CD4-positive, alpha-beta T cell treated with Interleukin-1 beta for 1 hour (primary cell): ENCODE measurements around the gene CSGALNACT2.
A peak's percentile ranks its signal among the peaks of the same experiment; 100 is the strongest.

Experiments used
- DNase-seq, 2 donors: peaks; one replicate each; pipeline ENCODE4 v3.0.0-alpha.2; 2020 to 2022

The CSGALNACT2 gene

DNA sequence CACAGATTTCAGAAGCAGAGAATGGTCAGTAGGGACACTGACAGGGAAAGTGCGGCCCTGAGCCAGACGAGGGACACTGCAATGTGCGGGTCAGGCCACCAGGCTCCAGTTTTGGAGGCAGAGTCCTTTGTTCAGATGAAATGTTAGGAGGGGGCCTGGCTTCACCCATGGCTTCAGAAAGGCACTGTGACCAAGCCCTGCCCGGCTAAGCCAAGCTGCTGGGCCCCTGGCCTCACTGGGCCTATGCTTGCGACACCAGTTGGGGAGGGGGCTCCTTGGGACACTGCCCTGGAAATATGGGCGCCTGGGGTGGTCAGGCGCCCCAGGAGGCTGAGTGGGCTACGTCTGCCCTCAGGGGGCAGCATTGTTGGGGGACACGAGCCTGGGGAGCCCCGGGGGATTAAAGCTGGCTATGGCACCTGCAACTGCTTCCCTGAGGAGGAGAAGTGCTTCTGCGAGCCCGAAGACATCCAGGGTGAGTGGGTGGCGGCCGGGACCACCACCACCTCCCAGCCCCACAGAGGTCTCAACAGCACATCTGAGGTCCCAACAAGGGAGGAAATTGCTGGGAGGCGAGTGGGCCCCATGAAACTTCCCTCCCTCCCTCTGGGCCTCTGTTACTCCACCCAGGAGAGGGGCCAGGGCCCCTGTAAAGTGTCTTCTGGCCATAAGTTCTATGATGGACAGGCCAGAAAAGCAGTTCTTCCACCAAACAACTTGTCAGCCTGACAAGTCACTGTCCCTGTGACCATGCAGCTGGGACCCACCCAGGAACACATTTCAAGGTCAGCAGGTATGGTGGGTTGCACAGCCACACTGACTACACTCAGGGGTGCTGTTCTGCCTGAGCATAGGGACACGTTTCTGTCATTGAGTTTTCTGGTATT, 24.8 kb upstream of the CSGALNACT2 start:
- DNase-seq, result no peak

- no peak for DNase-seq
Observed at GRCh38 chr10:43114088-43114742, 24.0 kb upstream of the CSGALNACT2 start.

GRCh38 chr10:43114743-43115611, 23.3 kb upstream of the CSGALNACT2 start:
- no peak for DNase-seq

- DNase-seq, result no peak
Observed at GRCh38 chr10:43115881-43116595, 22.2 kb upstream of the CSGALNACT2 start.

DNA sequence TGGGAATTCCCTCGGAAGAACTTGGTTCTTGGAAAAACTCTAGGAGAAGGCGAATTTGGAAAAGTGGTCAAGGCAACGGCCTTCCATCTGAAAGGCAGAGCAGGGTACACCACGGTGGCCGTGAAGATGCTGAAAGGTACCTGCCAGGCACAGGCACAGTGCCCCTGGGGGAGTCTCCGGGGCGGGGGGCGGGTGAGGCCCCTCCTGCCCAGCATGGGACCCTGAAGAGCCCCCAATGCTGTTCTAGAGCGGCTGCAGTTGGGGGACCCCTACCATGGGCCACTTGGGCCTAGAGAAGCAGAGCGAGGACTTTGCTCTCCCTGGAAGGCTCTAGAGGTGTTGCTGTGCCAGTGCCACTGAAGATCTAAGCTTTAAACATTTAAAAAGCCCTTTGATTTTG, 21.6 kb upstream of the CSGALNACT2 start:
- no peak for DNase-seq

DNA sequence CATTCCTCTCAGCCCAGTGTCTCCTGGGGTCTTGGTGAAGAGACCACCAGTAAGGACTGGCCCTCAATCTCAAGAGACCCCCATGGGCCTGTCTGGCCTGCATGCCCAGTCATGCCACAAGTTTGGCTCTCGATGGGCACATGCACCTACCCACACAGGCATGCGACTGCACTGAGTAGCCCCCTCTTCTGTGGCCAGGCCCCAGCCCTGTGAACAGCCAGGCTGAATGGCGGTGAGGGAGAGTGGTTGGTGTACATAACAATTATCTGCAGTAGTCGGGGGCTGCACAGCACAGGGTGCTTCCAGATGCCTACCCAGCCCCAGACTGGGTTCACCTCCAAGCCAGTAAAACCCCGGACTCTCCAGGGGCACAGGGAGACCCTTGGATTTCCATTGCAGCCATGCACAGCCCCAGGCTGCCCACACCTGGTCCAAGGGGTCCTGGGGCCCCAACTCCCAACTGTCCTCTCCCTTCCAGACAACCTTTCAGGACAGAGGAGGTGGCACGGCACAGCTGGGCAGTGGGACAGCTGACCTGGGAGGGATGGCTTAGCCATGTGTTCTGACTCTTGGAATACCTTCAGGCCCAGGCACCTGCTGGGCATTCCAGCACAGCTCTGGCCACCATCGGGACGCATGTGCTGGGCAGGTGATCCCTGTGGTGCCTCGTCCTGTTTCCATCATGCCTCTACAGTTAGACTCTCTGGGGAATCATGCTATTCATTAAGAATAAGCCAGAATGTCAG, 21.0 kb upstream of the CSGALNACT2 start:
- DNase-seq, result no peak

- DNase-seq, result no peak
Observed at GRCh38 chr10:43117777-43118583, 20.3 kb upstream of the CSGALNACT2 start.

- DNase-seq, result no peak
Observed at GRCh38 chr10:43118631-43119415, 19.4 kb upstream of the CSGALNACT2 start.

DNA sequence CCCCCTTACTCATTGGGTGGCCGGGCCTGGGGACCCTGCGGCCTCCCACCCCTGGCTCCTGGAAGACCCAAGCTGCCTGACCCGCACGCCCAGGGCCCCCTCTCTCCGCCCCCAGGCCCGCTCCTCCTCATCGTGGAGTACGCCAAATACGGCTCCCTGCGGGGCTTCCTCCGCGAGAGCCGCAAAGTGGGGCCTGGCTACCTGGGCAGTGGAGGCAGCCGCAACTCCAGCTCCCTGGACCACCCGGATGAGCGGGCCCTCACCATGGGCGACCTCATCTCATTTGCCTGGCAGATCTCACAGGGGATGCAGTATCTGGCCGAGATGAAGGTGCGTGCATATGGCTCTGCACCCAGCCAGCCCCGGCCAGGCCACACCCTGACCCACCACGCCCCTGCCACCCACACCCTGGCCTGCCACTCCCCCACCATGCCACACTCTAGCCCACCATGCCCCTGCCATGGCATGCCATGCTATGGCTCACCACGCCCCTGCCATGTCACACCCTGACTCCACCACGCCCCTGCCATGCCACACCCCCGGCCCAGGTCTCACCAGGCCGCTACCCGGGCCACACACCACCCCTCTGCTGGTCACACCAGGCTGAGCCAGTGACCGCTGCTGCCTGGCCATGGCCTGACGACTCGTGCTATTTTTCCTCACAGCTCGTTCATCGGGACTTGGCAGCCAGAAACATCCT, 18.7 kb upstream of the CSGALNACT2 start:
- no peak for DNase-seq

GRCh38 chr10:43120116-43120928, 17.9 kb upstream of the CSGALNACT2 start:
- DNase-seq, result no peak

DNA sequence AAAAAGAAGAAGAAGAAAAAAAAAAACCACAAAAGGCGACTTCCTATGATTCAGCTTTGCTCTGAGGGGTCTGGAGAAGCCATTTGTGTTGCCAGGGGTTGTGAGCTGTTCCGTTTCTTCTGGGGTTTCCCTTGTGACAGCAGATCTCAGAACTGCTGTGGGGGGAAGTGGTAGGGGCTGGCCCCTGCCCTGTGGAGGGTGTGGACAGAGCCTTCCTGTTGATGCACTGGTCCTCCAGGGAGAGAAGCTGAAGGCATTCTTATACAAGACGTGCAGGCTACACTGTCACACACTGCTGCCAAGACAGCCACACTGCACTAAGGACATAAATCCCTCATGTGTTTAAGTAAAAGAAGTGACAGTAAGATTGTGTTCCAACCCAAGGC, 17.3 kb upstream of the CSGALNACT2 start:
- peak; percentile 65 to 83 for DNase-seq

GRCh38 chr10:43121444-43121843, 16.8 kb upstream of the CSGALNACT2 start:
- peak in 1 of 2 donors; percentile 25 for DNase-seq

DNA sequence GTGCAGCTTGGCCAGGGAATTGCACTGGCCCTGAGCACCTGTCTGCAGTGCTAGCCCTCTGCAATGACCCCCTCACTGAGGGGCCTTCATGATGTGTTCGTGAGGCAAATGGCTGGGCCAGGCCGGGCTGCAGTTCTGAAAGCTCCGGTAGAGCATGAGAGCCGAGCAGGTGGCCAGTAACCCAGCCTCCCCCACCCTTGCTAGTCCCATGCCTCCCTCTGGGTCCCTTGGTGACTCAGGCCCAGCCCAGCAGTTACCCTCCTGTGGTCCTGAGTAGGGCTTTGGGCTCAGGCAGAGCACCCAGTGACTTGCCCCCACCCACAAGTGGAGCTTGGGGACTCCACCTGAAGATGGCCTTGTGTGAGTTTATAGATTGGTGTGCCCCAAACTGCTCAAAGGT, 16.1 kb upstream of the CSGALNACT2 start:
- no peak for DNase-seq

DNA sequence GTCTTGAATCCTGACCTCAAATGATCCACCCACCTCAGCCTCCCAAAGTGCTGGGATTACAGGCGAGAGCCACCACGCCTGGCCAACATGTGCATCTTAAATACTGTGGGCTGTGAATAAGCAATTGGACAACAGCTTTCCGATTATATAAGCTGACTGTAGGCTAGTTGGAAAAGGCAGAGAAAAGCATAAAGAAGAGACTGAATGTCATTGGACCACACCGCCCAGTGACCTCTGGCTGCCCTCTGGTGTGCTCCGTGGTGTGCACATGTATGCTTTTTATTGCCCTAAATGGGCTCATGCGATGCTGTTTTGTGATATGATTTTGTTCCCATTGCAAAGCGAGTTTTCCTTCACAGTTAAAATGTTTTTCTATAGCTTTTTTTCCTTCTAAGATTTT, 15.4 kb upstream of the CSGALNACT2 start:
- no peak for DNase-seq

DNA sequence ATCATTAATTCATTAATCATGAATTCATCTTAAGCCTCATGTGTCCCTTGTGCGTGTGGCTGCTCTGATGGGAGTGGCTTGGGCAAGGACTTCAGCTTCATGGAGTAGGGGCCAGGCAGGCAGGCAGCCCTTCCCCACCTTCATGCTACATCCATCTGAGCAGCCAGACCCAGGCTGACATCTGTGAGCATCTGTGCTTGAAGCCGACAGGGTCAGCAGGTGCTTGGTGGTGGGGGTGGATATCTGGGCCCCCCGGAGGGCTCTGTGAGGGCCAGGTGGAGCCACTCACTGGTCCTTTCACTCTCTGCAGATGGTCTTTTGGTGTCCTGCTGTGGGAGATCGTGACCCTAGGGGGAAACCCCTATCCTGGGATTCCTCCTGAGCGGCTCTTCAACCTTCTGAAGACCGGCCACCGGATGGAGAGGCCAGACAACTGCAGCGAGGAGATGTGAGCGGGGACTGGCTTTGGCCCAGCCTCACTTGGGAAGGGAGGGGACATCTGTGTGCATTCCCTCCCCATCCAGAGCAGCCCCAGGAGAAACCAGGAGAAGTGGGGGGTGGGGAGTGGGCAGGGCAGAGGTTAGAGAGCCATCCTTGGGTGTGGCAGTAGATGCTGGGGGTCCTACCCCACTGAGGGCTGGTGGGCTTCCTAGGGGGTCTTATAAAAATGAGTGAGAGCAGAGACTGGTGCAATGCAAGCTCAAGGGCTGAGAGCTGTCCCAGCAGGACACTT, 14.7 kb upstream of the CSGALNACT2 start:
- DNase-seq, result no peak

- DNase-seq, result no peak
Observed at GRCh38 chr10:43124094-43124521, 14.1 kb upstream of the CSGALNACT2 start.

DNA sequence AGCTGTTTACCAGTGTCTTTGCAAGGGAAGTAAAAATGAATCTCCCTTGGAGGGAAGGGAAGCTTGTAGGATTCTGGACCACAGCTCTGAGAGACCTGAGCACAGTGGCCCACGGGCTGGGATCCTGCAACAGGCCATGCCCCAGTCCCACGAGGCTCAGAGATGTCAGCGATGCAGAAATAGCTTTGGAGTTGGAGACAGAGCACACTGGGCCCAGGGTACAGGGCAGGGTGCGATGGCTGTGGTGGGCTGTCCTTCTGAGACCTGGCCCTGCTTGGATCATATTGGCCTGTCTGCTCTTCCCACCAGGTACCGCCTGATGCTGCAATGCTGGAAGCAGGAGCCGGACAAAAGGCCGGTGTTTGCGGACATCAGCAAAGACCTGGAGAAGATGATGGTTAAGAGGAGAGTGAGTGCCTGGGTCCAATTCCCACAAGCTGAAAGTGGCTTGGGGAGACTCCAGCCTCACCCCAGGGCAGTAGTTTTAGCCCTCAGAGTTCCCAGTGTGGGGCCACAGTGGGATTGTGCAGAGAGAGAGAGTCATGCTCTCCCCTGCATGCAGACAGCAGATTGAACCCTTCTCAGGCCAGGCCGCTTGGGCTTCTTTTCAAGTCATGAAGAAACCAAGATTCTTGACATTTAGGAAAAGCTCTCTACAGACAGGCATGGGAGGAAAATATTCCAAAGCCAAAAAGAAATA, 13.5 kb upstream of the CSGALNACT2 start:
- DNase-seq, result no peak
